ENCODE results near the gene GNG7. TPM values are rescaled to one million over a fixed set of nuclear protein-coding genes. Genes with fewer than 3 reads are reported as not detected.
A peak's percentile ranks its signal among the peaks of the same experiment; 100 is the strongest.
"Not testable (repeated sequence)": the region's sequence is repeated elsewhere in the genome, so short reads cannot be mapped to it uniquely, and the experiment has no call there.

Gene GNG7
- total RNA-seq, 8 experiments from 2014 or later, result 0.20 to 8.1 (median 1.2) TPM

DNA sequence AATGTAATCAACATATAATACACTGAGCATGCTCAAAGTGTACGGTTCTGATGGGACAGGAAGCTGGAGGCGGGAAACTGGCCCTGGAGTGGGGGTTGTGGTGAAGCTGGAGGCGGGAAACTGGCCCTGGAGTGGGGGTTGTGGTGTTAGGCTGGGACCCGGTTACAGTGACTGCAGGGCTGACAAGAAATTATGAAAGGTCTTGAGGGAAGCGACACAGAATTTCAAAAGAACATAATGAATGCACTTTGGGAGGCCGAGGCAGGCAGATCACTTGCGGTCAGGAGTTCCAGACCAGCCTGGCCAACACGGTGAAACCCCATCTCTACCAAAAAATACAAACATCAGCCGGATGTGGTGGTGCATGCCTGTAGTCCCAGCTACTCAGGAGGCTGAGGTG lies 164.9 kb downstream of the GNG7 start:
- WGBS, 10 experiments, result 61 to 100% (median 89%) methylated on average over 1 to 9 of the region's 9 CpGs; no CpG with 5 or more reads in 2 of the 10 experiments
- H3K4me3 ChIP-seq; H3K27ac ChIP-seq; ATAC-seq (replicated peaks in 6 of 8); in situ Hi-C loops (cut with MboI; ENCODE audit: low pct_unique_long_range_greater_than_20kb in 2 of 9, low sequenced_read_pairs in 9 of 9, unreplicated experiment in 9 of 9): not testable (repeated sequence)
- peaks cover 5 to 19% of the 10 kb centered on the region in 2 donors for H3K4me1 ChIP-seq (replicated peaks in 1 of 2)

DNA sequence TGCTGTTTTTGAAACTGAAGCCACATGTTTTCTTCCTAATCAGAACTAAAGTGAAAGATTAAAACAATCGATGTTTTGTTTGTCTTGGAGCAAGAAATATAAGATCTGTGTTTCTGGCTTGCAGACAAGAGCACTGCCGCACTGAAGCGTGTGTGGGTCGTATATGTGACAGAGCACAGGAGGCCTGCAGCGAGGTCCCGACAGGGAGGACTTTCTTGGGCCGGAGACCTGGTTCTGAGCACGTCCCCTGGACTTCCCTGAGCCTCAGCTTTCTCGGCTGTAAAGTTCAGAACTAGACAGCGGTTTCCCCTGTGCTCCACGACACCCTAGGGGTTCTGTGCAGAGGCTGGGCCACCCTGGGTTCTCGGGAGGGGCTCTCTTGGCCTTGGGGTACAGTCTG lies 166.0 kb downstream of the GNG7 start:
- no peak overlapping the region for H3K4me3 ChIP-seq
- in situ Hi-C loops (cut with MboI; ENCODE audit: low pct_unique_long_range_greater_than_20kb in 2 of 9, low sequenced_read_pairs in 9 of 9, unreplicated experiment in 9 of 9), result no loop called here
- ATAC-seq (replicated peaks in 6 of 8), result no peak
- peaks cover 0 to 14% of the 10 kb centered on the region in 2 donors for H3K4me1 ChIP-seq (replicated peaks in 1 of 2)
- H3K27ac ChIP-seq, result no peak overlapping the region
- WGBS, 10 experiments, result 40 to 100% (median 84%) methylated on average over 2 to 8 of the region's 12 CpGs; no CpG with 5 or more reads in 1 of the 10 experiments

DNA sequence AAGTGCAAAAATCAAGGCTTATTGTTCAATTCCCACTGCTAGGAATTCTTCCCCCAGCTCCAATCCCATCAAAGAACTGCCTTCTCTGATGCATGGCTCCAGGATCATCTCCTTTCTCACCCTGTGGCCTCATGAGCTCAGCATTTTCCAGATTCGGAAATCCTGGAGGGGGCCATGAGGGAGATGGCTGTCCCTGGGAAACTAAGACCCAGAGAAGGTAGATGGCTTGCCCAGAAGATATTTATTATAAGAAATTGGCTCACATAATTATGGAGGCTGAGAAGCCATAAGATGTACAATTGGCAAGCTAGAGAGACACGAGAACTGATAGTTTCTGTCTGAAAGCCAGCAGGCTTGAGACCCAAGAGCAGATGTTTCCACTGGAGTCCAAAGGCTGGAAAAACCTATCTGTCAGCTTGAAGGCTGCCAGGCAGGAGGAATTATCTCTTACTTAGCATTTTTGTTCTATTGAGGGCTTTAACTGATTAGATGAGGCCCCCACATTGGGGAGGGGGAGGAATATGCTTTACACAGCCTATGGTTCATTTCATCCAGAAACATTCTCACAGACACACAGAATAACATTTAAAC lies 168.0 kb downstream of the GNG7 start:
- Histone ChIP-seq H3K4me3 (no peak overlapping the region), H3K27ac (no peak overlapping the region), H3K4me1 (replicated peaks in 1 of 2) (peaks cover 6 to 9% of the 10 kb centered on the region in 2 donors)
- WGBS, 10 experiments, result 40 to 100% (median 60%) methylated on average over 1 to 2 of the region's 2 CpGs; no CpG with 5 or more reads in 3 of the 10 experiments
- ATAC-seq (replicated peaks in 6 of 8), result peak in 1 of 8 experiments; percentile 20
- in situ Hi-C loops (cut with MboI; ENCODE audit: low pct_unique_long_range_greater_than_20kb in 2 of 9, low sequenced_read_pairs in 9 of 9, unreplicated experiment in 9 of 9), result no loop called here

GRCh38 chr19:2533686-2534422 lies 168.6 kb downstream of the GNG7 start:
- H3K4me1 ChIP-seq (replicated peaks in 1 of 2), result peaks cover 9 to 14% of the 10 kb centered on the region in 2 donors
- in situ Hi-C loops (cut with MboI; ENCODE audit: low pct_unique_long_range_greater_than_20kb in 2 of 9, low sequenced_read_pairs in 9 of 9, unreplicated experiment in 9 of 9), result no loop called here
- no peak overlapping the region for H3K4me3 ChIP-seq
- WGBS, 10 experiments, result 33 to 87% (median 75%) methylated on average over 1 to 6 of the region's 6 CpGs; no CpG with 5 or more reads in 1 of the 10 experiments
- H3K27ac ChIP-seq, result no peak overlapping the region
- peak in 2 of 8 experiments; percentile 52 for ATAC-seq (replicated peaks in 6 of 8)

DNA sequence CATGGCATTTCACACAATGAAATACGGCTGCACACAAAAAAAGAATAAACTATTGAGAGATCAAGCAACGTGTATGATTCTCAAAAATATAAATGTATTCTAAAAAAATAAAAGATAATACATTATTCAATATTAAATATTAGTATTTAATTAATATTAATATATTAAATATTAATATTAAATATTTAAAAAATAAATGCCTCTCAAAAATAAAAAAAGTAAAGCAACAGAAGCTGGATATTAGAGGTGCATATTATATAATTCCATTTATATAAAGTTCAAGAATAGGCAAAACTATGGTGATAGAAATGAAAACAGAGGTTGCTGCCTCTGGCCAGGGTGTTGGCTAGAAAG lies 169.4 kb downstream of the GNG7 start:
- Histone ChIP-seq H3K4me3 (no peak overlapping the region), H3K4me1 (replicated peaks in 1 of 2) (peaks cover 9 to 14% of the 10 kb centered on the region in 2 donors), H3K27ac (no peak overlapping the region)
- no peak for ATAC-seq (replicated peaks in 6 of 8)
- WGBS, 10 experiments, result 7 to 65% (median 25%) methylated on average over 1 to 2 of the region's 2 CpGs; no CpG with 5 or more reads in 1 of the 10 experiments
- in situ Hi-C loops (cut with MboI; ENCODE audit: low pct_unique_long_range_greater_than_20kb in 2 of 9, low sequenced_read_pairs in 9 of 9, unreplicated experiment in 9 of 9), result no loop called here

GRCh38 chr19:2532252-2533071 lies 170.0 kb downstream of the GNG7 start:
- ATAC-seq (replicated peaks in 6 of 8), result peak in 1 of 8 experiments; percentile 62
- H3K4me3 ChIP-seq, result no peak overlapping the region
- in situ Hi-C loops (cut with MboI; ENCODE audit: low pct_unique_long_range_greater_than_20kb in 2 of 9, low sequenced_read_pairs in 9 of 9, unreplicated experiment in 9 of 9), result no loop called here
- 58 to 93% (median 84%) methylated on average over 3 to 7 of the region's 7 CpGs for WGBS, 10 experiments
- peaks cover 9 to 14% of the 10 kb centered on the region in 2 donors for H3K4me1 ChIP-seq (replicated peaks in 1 of 2)
- no peak overlapping the region for H3K27ac ChIP-seq

DNA sequence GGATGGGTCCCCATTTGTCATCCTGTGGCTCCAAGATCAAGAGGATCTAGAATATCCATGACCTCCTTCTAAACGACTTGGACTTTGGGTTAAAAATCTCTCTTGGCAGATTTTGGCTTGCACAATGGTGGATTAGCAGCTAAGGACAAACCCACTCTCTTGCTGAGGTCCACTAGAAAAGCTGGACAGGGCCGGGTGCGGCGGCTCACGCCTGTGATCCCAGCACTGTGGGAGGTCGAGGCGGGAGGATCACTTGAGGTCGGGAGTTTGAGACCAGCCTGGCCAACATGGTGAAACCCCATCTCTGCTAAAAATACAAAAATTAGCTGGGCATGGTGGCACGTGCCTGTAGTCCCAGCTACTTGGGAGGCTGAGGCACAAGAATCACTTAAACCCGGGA lies 172.6 kb downstream of the GNG7 start:
- WGBS, 10 experiments, result 60 to 95% (median 76%) methylated on average over 1 to 9 of the region's 10 CpGs; no CpG with 5 or more reads in 2 of the 10 experiments

DNA sequence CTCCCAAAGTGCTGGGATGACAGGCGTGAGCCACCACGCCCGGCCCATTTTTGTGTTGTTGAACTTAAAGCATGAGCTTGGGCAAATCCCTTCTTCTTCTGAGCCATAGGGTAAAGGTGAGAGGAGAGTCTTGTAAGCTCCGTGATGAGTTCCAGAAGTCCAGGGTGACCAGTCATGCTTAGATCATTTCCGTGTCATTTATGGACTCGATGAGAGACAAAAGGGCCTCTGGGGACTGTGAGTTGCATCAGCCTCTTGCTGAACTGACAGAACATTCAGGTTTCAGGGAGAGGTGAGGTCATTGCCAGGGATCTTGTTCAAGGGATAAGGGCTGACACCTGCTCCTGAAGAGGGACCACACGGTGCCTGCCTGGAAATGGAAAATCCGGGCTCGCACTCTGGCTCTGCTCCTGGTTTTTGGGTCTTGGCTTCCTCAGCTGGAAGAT lies 173.0 kb downstream of the GNG7 start:
- WGBS, 10 experiments, result 27 to 94% (median 64%) methylated on average over 1 to 4 of the region's 9 CpGs; no CpG with 5 or more reads in 6 of the 10 experiments
- in situ Hi-C loops (cut with MboI; ENCODE audit: low pct_unique_long_range_greater_than_20kb in 2 of 9, low sequenced_read_pairs in 9 of 9, unreplicated experiment in 9 of 9), result no loop called here
- no peak overlapping the region for H3K4me3 ChIP-seq
- peak overlapping the region; percentile 71 to 78 for H3K27ac ChIP-seq
- H3K4me1 ChIP-seq (replicated peaks in 1 of 2), result peaks cover 15 to 20% of the 10 kb centered on the region in 2 donors
- ATAC-seq (replicated peaks in 6 of 8), result peak in 6 of 8 experiments; percentile 14 to 72 (median 68)

More for the DNA sequence above, 172.6 kb downstream of the GNG7 start:
- ATAC-seq (replicated peaks in 6 of 8); in situ Hi-C loops (cut with MboI; ENCODE audit: low pct_unique_long_range_greater_than_20kb in 2 of 9, low sequenced_read_pairs in 9 of 9, unreplicated experiment in 9 of 9); H3K4me3 ChIP-seq: not testable (repeated sequence)
- Histone ChIP-seq H3K27ac (peak overlapping the region; percentile 71 to 78), H3K4me1 (replicated peaks in 1 of 2) (peaks cover 14 to 18% of the 10 kb centered on the region in 2 donors)

DNA sequence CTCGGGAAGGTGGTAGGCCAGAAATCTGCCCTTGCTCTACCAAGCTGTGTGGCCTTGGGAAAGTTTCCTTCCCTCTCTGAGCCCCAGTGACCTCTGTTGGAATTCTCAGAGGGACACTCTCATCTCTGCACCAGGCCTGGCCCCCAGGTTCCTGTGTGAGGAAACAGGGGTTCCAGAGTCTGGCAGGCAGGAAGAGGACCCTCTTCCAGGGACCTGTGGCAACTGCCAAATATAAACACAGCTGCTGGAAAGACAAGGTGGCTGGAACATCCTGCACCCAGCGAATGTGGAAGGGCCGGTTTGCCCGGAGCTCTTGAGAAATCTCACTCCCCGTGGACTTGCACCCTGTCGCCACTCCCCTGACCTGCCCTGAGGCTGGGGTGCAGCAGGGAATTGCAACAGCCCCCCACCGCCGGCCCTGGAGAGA lies 173.8 kb downstream of the GNG7 start:
- 10 to 100% (median 100%) methylated on average over 1 to 5 of the region's 8 CpGs; no CpG with 5 or more reads in 3 of the 10 experiments for WGBS, 10 experiments
- no peak for ATAC-seq (replicated peaks in 6 of 8)
- peaks cover 15 to 20% of the 10 kb centered on the region in 2 donors for H3K4me1 ChIP-seq (replicated peaks in 1 of 2)
- no peak overlapping the region for H3K4me3 ChIP-seq
- peak overlapping the region; percentile 71 to 78 for H3K27ac ChIP-seq
- in situ Hi-C loops (cut with MboI; ENCODE audit: low pct_unique_long_range_greater_than_20kb in 2 of 9, low sequenced_read_pairs in 9 of 9, unreplicated experiment in 9 of 9), result no loop called here

GRCh38 chr19:2527686-2528085 lies 174.8 kb downstream of the GNG7 start:
- peaks cover 15 to 23% of the 10 kb centered on the region in 2 donors for H3K4me1 ChIP-seq (replicated peaks in 1 of 2)
- in situ Hi-C loops (cut with MboI; ENCODE audit: low pct_unique_long_range_greater_than_20kb in 2 of 9, low sequenced_read_pairs in 9 of 9, unreplicated experiment in 9 of 9), result no loop called here
- H3K4me3 ChIP-seq, result no peak overlapping the region
- no peak for ATAC-seq (replicated peaks in 6 of 8)
- WGBS, 10 experiments, result 95 to 100% (median 100%) methylated on average over 1 to 4 of the region's 4 CpGs; no CpG with 5 or more reads in 6 of the 10 experiments
- H3K27ac ChIP-seq, result no peak overlapping the region

GRCh38 chr19:2527171-2527570 lies 175.3 kb downstream of the GNG7 start:
- WGBS, 10 experiments, result 82 to 100% methylated on average over 1 to 5 of the region's 14 CpGs; no CpG with 5 or more reads in 8 of the 10 experiments
- Histone ChIP-seq H3K4me1 (replicated peaks in 1 of 2) (peaks cover 15 to 23% of the 10 kb centered on the region in 2 donors), H3K27ac (no peak overlapping the region), H3K4me3 (no peak overlapping the region)
- in situ Hi-C loops (cut with MboI; ENCODE audit: low pct_unique_long_range_greater_than_20kb in 2 of 9, low sequenced_read_pairs in 9 of 9, unreplicated experiment in 9 of 9), result no loop called here
- ATAC-seq (replicated peaks in 6 of 8), result no peak

DNA sequence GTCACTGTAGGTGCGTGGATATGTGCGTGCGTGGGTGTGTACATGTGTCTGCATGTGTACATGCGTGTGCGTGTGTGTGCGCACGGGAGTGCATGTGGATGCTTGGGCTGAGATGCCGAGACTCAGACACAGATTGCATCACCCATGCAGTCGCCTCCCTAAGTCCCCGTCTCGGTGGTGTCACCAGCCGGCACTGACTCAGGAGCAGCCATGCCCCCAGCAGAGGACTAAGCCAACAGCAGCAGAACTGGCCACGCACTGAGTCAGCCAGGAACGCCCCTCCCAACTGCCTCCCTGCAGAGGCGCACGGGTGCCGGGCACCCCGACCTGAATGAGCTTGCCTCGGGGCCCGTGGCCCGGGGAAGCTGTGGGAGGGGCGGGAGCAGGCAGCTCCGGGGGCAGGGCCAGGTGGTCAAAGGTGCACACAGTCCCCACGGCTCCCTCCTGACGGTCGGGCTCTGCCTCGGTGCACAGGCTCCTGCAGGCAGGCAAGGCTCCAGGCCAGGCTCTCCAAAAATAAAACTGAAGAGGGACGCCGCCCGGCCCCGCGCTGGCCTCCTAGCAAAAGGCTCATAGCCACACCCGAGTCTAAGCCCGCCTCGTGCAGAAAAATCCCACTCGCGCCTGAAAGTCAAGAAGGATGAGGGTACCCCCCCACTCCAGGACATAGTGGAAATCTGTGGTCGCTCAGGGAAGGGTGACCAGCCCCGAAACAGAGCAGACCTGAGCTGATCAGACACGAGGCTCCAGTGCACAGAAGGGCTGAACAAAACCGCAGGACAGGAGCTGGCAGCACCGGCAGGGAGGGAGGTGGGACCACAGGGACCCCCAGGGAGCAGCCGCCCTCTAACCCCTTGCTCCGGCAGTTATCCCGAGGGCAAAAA lies 177.4 kb downstream of the GNG7 start:
- ATAC-seq (replicated peaks in 6 of 8), result peak; percentile 66 to 92 (median 88)
- WGBS, 10 experiments, result 3 to 96% (median 45%) methylated on average over 2 to 11 of the region's 45 CpGs; no CpG with 5 or more reads in 4 of the 10 experiments
- peaks cover 15 to 26% of the 10 kb centered on the region in 2 donors for H3K4me1 ChIP-seq (replicated peaks in 1 of 2)
- in situ Hi-C loops (cut with MboI; ENCODE audit: low pct_unique_long_range_greater_than_20kb in 2 of 9, low sequenced_read_pairs in 9 of 9, unreplicated experiment in 9 of 9), result no loop called here
- H3K4me3 ChIP-seq, result no peak overlapping the region
- peak overlapping the region in 1 of 2 donors; percentile 10 for H3K27ac ChIP-seq
